NCI-H1930 (cell line): ENCODE data around the gene HIBADH.
"Not testable (repeated sequence)": the region's sequence is repeated elsewhere in the genome, so short reads cannot be mapped to it uniquely, and the experiment has no call there.

Source experiments
- DNase-seq, 2 experiments: peaks; one replicate each; lab custom pipeline; 2025; lab: John Stamatoyannopoulos, UW

The HIBADH gene

GRCh38 chr7:27547401-27547800 lies 115.3 kb downstream of the HIBADH start:
- no peak for DNase-seq

GRCh38 chr7:27546610-27547009 lies 116.1 kb downstream of the HIBADH start:
- no peak for DNase-seq

- DNase-seq = no peak
Observed at GRCh38 chr7:27535795-27536194, 126.9 kb downstream of the HIBADH start.

GRCh38 chr7:27533652-27534081 lies 129.0 kb downstream of the HIBADH start:
- DNase-seq = no peak

- no peak for DNase-seq
Observed at GRCh38 chr7:27532314-27532713, 130.4 kb downstream of the HIBADH start.

DNA sequence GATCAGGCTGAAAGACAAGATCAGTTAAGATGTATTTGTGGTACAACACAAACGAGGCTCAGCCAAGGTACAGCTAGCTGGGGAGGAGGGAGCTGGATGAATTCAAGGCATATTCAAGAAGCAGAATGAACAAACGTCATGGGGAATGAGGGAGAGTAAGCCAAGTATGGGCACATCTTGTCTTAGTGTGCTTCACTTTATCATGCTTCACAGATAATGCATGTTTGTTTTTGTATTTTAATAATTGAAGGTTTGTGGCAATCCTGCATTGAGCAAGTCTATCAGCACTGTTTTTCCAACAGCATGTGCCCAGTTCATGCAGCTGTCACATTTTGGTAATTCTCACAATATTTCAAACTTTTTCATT lies 135.4 kb downstream of the HIBADH start:
- DNase-seq = no peak

DNA sequence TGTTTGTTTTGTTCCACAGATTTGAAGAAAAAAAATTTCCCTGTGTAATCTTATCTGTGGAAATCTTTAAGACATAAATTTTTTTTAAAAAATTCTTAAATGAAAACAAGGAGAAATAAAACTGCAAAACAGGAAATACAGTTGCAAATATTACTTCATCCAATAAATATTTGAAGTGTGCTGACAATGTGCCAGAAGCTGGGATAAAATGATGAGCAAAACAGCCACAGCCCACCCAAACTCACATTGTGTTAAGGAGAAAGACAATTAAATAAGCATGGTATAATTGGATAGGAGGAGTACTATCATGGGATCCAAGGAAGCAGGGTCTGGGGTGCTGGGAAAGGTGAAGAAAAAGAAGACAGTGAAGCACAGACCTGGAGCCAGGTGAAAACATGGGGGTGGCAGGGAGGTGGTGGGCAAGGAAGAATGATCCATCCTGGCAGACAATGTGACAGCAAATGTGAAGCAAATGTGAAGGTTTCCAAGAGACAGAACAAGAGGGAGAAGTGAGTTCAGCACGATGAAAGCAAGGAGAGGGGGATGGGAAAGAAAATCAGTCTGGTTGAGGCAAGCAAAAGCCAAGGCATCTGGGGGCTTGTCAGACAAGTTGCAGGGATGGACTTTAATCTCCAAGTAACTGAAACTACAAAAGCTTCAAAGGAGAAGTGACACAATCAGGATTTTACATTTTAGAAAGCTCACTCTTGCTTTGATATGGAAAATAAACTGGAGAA lies 135.9 kb downstream of the HIBADH start:
- no peak for DNase-seq

DNA sequence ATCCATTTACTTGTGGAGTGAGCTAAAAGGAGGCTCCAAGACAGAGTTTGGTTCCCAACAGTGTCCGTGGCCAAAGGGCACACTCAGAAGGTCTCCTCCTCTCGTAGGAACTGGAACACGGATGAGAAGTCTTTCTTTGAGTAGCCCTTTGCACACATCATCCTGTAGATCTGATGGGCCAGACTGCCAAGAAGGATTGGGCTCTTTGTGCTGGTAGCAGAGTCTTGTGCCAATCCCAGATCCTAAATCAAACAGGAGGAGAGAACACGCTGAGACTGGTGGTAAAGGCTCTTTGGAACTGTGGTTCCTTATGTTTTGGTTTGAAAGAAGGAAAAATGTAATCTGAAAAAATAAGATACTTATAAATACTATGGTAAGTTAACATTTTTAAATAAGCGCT lies 136.6 kb downstream of the HIBADH start:
- no peak for DNase-seq

DNA sequence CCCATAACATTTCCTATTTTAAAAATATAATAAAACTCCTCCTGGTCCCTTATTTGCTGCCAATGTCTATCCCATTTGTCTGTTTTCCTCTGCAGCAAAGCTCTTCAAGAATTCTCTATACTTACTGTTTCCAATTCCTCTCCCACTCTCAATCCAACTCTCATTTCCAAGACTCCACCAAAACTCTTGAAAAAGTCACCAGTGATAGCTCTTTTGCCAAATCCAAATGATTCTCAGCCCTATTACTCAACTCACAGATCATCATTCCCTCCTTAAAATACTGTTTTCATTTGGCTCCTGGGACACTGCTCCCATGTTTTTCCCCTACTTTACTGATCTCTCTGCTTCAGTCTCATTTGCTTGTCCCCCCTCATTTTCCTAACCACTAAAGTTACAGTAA lies 139.4 kb downstream of the HIBADH start:
- DNase-seq = no peak

GRCh38 chr7:27522566-27522965 lies 140.1 kb downstream of the HIBADH start:
- DNase-seq = no peak

DNA sequence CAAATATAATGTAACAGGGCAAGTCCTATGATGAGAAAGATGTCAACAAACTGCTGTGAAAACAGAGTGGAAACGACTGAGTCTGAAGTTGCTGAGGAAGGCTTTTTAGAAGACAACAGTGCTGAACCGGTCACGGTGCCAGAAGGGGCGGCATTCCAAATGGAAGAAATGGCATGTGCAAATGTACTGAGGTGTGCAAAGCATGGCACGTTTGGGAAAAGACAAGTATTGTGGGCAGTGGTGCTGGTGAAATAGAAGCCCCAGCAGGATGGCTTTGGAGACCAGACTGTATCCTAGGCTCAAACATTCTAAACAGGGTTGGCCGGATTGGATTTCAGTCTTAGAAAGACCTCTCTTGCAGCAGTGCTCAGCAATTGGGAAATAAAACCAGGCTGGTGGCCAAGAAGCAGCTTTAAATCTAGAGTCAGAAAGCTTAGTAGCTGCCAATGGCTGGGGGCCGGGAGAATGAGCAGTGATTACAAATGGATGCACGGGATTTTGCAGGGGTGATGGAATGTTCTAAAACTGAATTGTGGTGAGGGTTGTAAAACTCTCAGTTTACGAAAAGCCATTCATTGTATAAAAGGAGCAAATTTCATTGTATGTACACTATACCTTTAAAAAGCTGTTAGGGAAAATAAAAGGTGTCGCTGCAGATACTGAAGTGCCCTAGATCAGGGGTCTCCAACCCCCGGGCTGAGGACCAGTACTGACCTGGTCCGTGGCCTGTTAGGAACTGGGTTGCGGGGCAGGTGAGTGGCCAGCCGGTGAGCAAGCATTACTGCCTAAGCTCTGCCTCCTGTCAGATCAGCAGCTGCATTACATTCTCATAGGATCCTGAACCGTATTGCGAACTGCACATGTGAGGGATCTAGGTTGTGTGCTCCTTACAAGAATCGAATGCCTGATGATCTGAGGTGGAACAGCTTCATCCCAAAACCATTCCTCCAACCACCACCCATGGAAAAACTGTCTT lies 141.6 kb downstream of the HIBADH start:
- DNase-seq = no peak

DNA sequence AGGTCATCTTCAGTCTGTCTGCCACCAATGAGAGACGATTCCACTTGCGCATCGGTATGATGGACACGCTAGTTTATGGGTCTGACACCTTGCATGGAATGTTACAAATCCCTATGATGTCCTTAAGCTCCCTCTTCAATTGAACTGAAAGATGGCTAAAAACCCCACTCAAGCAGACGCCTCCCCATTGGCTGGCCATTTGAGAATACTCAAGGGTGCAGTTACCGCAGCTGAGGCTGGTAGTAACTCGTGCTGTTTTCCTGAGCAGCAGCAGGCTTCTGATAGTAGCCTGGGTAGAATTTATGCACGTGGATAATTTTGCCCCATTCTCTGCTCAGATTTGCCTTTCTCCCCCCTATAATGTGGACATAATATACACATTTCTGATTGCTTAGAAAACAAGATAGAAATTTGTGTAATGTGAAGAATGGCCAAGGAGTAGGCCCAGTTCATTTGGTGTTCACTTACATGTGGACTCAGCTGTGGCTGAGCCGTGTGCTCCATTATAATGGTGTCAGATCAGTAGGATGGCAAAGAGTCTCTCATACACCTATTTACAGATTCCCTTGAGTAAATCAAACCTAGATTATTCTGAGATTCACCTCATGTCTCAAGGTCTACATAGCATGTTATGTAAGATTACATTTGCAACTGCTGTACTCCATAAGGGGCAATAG lies 142.8 kb downstream of the HIBADH start:
- peak in 1 of 2 experiments; percentile 16 for DNase-seq

DNA sequence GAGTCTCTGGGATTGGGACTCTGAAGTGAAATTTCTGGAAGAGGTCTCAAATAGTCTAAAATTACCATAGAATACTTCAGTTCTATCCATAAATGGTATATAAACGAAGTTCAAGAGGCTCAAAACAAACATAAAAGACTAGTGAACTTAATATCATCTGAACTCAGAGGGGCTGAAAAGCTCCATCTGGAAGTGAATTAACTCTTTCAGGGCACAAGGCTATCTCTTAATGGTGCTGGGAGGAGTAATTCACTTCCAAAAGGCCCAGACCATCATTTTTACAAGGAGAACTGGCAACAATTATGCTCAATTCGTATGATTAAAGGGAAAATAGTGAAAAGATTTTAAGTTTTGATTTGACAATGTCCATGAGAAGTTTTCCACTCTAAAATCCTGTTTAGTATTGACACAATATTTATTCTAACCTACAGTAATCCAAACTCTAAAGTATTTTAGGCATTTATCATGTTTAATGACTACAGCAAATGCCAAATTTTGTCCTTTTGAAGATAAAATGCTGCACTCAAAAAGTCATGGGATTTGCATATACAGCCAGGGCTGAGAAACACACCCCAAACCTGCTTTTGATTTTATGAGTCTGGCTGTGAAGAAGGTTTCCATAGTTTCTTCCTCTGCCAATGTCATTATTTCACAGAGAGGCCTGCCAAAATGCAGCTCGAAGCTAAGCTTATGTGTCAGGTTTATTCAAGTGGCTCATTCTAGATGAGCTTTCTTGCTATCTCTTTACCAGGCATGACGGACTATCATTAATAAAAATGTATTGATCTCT lies 143.9 kb downstream of the HIBADH start:
- no peak for DNase-seq

- DNase-seq = no peak
Observed at GRCh38 chr7:27516421-27516820, 146.3 kb downstream of the HIBADH start.

GRCh38 chr7:27515933-27516332 lies 146.8 kb downstream of the HIBADH start:
- no peak for DNase-seq

DNA sequence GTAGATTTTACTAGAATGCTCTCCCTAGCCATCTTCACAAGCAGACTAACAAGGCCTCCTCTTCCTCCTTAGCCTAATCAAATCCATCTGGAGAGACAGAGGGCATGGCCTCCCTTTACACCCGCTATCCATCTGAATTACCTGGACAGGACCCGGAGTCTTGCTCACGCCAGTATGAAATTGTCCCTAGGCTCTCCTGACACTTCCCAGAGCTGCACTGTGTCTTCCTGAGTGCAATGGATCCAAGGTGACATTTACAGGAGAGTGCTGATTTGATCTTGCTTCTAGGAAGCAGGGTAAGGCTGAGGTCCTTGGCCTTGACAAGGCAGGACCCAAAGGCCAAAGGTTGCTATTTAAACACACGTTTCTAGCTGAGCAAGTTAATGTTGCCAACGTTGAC lies 147.8 kb downstream of the HIBADH start:
- no peak for DNase-seq

GRCh38 chr7:27513885-27514284 lies 148.8 kb downstream of the HIBADH start:
- no peak for DNase-seq

- not testable (repeated sequence) for DNase-seq
Observed at GRCh38 chr7:27511370-27511769, 151.3 kb downstream of the HIBADH start.

- no peak for DNase-seq
Observed at GRCh38 chr7:27510541-27510940, 152.1 kb downstream of the HIBADH start.

DNA sequence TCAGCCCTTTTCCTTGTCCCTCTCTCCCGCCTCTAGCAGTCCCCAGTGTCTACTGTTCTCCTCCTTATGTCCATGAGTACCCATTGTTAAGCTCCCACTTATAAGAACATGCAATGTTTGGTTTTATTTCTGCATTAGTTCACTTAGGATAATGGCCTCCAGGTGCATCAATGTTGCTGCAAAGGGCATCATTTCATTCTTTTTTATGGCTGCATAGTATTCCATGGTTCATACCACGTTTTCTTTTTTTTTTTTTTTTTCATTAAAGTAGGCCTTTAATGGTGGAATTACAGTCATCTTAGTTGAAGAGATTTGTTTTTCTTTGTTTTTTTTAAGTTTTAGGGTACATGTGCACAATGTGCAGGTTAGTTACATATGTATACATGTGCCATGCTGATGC lies 160.8 kb downstream of the HIBADH start:
- not testable (repeated sequence) for DNase-seq

DNA sequence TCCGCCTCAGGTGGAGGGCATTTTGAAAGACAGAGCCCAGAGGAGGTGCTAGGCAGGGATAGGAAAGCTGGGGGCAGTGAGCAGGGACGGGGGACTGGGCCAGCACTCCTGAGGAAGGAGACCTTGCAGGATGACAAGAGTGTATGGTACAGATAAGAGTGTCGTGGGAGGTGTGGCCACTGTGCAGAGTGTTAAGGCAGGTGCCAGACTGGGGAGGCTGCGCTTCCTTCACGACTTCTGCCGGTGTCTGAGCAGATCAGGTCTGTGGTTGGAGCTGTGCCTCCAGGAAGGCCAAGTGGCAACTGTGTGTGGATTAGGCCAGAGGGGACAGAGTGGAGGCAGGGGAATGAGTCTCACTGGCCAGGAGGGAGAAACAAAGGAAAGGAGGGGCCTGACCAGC lies 161.7 kb downstream of the HIBADH start:
- DNase-seq = no peak

- DNase-seq = no peak
Observed at GRCh38 chr7:27492224-27492623, 170.5 kb downstream of the HIBADH start.
